CD1c-positive myeloid dendritic cell (primary cell): Measurements from ENCODE around the gene GJB2.

Experiments used
- DNase-seq: peaks from one replicate; pipeline ENCODE4 v3.0.0-alpha.2; 2016; ENCODE audit errors: extremely low spot score

GJB2 gene

DNA sequence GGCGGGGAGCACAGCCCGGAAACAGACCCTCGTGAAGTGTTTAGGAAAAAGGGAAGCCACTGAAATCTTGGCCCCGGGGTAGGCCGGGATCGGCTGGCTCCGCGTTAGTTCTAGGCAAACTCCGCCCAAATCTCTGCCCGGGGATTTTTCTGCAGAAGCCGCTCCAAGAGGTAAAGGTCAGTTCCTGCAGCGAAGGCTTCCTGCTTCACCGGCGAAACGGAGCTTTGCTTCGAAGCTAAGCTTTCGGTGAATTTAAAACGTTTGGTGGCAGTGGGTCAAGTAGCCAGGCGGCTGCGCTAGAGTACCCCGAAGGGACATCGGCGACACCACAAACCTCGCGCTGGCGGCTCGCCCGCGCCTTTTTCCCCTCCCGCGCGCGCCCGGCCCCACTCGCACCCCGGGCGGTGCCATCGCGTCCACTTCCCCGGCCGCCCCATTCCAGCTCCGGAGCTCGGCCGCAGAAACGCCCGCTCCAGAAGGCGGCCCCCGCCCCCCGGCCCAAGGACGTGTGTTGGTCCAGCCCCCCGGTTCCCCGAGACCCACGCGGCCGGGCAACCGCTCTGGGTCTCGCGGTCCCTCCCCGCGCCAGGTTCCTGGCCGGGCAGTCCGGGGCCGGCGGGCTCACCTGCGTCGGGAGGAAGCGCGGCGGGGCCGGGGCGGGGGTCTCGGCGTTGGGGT, 441 bp downstream of the GJB2 start:
- DNase-seq = peak; percentile 57

DNA sequence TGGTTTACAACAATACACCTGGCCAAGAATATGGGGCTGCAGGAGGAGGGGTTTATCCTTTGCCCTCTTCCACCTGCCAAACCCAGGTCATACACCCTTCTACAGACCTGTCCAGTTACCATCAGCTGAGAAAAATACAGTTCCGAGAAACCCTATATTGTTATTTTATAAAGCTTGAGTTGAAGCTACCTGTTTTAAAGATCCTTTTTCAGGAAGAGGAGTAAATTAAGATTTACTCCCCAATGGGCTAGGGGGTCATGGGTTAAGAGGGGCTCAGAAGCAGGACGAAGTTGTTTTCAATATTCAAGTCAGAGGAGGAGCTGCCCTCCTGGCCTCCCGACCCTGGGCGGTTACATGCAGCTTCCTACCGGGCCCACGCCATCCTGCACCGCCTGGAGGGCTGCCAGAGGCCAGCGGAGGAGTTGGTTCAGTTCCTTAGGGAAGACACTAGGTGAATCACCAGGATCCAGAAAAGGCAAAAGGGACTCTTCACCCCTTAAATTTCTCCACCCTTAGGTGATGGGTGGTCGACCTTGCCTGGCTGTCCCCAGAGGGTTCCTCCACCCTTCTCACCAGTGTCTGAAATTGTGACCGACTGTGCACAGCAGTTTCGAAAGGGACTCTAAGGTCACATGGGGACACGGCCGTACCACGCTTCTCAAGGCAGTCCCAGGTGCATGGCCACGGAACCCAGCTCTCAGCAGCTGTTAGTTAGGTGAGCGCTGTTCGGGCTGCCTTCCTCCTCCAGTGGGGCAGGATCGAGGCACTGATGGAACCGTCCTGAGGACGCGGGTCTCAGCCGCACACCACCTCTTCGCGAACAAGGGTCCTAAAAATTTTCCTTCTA, 1.2 kb downstream of the GJB2 start:
- DNase-seq = peak; percentile 67

DNA sequence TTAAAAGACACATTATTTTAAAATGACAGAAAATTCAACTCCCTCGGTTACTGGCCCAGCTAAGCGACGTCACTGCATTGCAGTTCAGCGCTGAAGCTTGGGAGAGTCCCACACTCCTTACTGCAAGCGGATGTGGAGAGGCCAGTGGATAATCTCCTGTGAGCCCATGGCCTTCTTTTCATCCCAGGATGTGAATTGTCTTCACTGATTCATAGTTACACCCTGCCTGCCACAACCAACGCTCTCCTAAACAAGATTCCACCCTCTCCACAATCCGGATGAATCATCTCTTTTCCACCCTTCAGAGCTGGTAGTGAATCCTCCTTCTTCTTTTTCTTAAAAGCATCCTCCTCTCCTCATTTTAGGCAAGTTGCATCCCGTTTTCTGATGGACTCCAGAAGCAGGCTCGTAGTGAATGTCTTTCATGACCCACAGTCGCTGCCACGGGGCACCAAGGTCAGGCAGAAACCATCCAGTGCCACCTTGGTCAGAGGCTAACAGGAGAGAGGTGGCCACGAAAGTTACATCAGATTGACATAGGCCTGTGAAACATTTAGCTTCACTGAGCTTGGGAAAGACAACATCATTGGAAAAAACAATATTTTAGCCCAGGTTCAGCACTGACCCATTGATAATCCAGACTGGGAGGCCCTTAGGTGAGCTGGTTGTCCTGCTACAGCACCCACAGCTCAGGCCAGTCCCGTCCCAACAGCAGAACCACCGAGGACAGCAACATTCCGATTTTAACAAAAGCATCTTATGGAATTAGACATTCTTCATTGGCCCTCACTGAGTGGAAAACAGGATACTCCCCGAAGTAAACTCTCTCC, 2.0 kb downstream of the GJB2 start:
- DNase-seq = no peak

DNA sequence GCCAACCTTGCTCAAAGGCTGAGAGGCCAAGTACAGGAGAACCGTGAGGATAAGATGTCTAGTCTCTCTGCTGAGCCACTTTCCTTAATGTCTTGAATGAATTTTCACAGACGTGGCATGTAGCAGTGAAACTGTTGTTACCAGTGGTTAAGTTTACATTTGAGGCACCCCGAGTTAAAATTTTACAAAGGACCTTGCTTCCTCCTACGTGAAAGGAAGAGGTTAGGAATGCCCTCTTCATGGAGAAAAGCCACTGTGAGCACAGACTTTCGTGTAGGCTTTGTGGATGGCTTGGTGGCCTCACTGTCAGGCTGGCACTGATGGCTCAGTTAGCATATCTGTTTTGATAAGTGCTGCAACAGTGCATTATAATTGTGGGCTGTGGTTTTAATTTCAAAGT, 2.7 kb downstream of the GJB2 start:
- DNase-seq = no peak

DNA sequence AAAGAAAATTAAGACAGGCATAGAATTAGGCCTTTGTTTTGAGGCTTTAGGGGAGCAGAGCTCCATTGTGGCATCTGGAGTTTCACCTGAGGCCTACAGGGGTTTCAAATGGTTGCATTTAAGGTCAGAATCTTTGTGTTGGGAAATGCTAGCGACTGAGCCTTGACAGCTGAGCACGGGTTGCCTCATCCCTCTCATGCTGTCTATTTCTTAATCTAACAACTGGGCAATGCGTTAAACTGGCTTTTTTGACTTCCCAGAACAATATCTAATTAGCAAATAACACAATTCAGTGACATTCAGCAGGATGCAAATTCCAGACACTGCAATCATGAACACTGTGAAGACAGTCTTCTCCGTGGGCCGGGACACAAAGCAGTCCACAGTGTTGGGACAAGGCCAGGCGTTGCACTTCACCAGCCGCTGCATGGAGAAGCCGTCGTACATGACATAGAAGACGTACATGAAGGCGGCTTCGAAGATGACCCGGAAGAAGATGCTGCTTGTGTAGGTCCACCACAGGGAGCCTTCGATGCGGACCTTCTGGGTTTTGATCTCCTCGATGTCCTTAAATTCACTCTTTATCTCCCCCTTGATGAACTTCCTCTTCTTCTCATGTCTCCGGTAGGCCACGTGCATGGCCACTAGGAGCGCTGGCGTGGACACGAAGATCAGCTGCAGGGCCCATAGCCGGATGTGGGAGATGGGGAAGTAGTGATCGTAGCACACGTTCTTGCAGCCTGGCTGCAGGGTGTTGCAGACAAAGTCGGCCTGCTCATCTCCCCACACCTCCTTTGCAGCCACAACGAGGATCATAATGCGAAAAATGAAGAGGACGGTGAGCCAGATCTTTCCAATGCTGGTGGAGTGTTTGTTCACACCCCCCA, 3.8 kb downstream of the GJB2 start:
- peak; percentile 77 for DNase-seq

DNA sequence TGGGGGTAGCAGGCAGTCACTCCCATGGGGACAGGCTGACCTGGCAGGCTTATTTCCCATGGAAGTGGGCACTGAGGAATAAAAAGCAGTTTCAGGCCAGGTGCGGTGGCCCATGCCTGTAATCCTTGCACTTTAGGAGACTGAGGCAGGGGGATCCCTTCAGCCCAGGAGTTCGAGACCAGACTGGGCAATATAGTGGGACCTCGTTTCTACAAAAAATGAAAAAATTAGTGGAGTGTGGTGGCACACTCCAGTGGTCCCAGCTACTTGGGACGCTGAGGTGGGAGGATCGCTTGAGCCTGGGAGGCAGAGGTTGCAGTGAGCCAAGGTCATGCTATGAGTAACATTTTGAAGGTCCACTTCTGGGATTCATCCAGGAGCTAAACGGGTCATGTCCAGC, 6.0 kb downstream of the GJB2 start:
- no peak for DNase-seq

DNA sequence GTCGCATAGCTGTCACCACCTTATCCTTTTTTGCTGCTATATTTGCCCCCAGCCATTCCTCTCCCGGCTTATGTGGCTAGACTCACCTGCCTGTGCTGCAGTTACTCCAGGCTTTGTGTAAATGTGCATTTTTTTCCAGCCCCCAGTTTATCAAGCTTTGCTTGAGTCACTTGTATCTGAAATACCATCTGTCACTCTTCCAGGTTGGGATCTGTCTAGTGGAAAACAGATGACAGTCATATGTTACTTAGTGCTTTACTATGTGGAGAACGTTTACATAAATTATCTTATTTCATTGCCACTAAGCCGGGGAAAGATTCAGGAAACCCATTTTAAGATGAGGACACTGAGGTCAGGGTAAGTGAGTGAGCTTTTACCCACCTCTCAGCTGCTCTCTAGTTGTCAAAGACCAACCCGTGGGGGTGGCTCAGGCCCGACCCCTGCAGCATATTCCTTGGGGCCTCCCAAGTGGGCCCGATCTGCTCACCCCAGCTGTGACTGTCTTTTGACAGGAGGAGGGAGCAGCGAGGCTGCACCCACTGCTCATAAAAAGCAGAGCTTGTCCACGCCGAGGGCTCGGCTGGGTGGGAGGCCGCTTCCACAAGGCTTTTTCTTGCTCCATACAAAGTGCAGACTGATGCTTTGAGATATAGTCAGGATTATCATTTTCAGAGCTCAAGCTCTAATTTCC, 7.2 kb downstream of the GJB2 start:
- DNase-seq = no peak

DNA sequence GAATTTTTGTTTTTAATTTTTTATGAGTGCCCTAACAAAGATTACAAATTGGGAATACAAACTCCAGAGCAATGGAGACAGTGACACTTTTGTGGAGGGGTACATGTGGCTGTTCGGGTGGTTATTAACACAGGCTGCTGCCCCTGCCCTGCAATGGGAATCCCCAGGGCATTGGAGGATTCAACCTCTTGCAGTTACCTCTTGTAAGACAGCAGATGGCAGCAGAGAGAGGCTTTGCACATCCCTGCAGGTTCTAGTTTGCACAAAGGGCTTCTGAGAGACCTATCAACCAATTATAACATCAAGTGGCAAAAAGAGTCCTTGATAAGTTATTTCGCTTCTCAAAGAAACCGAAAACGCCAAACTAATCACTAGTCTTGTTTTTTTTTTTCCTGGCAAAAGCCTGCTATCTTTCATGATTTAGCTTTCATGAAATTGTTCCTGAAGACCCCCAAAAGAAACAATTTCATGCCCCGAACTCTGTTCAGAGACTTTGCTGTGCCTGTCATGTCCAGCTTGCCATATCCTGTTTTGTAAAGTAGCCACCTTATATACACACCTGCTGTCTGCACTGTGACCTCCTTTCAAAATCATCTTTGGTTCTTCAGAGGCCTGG, 10.4 kb downstream of the GJB2 start:
- DNase-seq = peak; percentile 83

DNA sequence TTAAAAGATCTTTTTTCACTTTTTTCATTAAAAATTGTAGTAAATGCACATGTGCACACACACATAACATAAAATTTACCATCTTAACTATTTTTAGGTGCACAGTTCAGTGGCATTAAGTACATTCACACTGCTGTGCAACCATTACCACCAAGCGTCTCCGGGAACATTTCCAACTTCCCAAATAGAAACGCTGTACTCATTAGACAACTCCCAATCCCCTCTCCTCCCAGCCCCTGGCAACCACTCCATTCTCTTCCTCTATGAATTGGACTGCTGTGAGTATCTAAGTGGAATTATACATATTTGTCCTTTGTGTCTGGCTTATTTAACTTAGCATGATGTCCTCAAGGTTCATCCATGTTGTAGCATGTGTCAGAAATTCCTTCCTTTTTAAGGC, 11.6 kb downstream of the GJB2 start:
- no peak for DNase-seq

DNA sequence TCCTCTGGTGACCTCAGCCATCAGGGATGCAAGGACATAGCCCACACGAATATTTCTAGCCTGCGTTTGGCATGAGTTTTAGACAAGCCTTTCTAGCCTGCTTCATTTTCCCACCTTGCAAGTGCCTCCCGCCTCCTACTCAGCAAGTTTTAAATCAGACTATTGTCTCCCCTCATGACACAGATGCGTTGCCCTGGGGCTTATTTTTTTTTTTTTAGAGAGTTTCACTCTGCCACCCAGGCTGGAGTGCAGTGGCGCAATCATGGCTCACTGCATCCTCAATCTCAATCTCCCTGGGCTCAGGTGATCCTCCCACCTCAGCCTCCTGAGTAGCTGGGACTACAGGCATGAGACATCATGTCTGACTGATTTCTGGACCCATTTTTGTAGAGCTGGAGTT, 14.6 kb downstream of the GJB2 start:
- DNase-seq = no peak

DNA sequence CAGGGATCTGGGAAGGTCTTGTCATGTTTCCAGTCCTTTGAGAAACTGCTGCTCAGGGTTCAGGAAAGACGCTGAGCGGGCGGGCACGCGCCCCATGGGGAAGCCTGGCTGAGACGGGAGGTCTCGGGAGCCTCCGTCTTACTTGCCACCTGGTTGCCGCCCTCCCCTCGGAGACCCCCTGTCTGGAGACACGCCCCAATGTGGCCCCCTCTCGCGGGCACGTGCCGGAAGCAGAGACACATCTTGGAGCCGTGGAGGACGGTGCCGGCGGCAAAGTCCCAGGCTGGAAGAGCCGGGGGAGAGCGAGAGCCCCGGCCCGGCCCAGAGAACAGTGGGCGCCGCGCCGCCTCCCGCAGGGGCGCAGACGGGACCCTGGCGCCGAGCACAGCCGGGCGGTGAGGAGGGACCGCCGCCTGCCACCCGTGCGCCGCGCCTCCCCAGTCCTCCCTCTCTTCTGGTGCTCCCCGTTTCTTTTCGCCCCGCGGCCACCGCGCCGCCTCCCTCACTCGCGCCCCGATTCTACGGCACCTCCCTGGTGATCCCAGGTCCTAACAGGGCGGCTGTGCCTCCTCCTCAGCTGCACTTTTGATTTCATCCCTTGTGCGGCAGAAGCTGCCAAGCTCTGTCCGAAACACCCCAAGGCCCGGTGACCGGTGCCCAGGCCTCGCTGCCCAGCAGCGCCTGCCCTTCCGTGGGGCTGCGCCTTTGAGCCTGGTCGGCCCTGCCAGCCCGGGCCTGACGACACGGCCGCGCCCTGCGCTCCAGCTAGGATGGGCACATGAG, 15.5 kb downstream of the GJB2 start:
- no peak for DNase-seq

DNA sequence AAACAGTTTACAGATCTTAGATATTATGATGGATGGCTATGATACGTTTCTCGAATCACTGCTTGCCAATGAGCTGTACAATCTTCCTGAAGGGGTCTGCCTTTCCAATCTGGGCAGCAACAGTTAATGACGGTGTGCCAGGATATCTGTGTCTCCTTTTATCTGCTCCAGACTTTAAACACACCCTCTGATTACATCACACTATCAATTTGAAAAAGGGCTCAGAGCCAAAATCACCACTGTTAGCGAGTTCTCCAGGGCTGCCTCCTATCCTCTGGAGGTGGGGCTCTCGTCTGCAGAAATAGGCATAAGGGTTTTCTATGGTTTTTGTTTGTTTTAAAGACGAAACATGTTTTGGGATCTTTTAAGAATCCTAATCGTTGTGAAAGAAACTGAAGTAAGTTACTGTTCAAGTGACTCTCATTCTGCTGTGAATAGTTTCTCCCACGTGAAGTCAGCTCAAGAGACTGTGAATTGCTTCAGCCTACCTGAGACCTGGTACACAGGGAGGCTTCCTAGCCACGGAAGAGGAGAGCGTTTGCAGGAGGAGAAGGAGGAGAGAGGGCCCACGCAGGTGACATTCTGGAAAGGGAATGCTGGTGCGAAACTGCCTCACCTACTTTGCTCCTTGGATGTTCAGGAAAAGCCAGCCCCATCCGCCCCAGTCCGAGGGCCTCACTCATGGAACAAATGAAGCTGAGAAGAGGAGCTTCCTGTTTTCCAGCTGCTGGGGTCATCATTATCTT, 16.7 kb downstream of the GJB2 start:
- DNase-seq = no peak

DNA sequence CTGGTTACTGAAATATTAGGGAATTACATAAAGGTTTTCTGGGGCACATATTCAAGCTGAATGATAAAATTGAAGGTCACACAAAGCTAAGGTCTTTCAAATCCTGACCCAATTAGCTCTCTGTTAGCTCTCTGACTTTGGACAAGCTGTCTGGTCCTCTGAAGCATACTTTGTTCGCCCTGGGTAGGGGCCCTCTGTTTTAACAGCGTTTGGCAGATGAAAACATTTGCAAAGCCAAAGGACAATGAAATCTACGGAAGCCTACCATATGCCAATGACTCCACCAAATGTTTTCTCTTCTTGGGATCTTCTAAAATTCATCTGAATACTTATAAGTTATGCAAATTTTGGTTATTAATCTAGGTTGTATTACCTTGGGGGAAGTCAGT, 17.3 kb downstream of the GJB2 start:
- no peak for DNase-seq

DNA sequence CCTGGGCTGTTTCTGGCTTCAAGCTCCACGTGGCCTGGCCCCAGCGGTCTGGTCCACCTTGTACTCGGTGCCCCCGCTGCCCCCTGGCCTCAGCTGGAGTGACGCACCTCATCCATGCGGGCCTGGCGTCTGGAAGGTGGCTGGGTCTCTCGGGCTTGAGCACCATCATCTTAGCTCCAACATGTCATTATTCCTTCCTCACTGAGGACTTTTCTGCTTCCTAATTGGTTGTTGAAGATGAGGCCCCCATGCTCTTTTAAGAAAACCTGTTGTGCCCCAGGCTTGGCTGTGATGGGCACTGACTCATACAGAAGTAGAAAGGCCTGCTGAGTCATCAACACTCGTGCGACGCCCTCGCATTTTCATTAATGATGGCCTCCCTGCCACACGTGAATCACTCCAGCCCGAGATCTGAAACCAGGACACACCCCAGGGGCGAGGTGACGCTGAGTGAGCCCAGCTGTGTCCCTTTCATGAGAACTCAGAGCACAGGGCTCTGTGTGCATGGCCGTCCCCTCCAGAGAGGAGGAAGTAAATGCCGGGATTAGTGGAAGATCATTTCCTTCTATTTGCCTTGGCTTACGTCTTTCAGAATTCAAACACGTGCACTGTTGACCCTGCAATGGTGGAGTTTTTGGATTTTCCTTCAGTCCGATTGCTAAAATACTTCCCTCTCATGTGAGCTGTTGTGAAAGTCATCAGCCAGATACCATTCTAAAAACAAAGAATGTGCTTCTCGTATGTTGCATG, 17.9 kb downstream of the GJB2 start:
- DNase-seq = peak; percentile 98

DNA sequence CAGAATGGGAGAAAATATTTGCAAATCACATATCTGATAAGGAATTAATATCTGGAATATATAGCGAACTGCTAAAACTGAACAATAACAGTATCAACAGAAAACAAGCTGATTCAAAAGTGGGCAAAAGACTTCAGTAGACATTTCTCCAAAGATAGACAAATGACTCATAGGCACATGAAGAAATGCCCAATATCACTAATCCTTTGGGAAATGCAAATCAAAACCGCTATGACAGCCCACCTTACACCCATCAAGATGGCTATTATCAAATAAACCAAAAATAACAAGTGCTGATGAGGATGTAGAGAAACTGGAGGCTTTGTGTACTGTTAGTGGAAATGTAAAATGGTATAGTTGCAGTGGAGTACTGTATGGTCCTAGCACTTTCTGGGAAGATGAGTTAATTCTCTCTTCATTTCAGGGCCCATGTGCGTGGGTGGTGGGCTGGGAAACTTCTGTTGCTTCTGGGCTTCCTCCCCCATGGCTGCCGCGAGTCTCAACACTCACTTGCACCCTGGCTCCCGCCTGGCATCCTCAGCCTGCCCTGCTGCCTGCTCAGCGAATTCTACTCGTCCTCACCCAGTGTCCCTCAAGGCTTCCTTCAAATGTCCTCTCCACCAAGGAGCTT, 19.5 kb downstream of the GJB2 start:
- DNase-seq = peak; percentile 42

DNA sequence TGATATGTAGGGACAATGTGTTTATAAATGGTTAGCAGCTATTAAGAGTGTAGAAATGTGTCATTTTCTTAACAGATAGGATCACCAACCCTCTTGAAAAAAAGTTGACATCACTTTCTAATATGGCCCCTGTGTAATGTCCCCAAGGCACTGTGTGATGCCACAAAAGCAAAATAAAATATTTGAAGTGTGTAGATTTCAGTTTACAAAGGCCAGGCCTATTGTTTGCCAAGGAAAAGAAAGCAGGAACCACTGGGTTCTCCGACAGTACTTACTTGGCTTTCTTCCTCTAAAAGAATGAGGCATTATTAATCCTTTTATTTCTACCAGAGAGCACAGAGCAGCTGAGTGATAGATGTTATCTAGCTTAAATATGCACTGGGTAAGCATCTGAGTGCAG, 21.4 kb downstream of the GJB2 start:
- no peak for DNase-seq

DNA sequence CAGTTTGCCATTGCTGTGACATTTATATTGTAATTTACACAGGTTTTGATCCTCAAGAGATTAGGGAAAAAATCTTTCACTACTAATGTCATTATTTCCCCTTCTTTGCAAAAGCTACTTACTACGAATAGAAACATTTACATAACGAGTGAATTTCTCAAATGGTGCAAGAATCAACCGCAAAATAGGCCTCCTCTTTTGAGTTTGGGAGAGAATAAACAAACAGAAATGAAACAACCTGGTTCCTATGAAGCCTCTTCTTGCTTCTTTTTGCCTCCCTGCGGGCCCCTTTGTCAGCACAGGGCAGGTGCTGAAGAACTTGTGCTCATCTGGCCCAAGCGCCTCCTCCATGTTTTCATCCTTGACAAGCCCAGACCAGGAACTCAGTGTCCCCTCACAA, 21.8 kb downstream of the GJB2 start:
- no peak for DNase-seq

DNA sequence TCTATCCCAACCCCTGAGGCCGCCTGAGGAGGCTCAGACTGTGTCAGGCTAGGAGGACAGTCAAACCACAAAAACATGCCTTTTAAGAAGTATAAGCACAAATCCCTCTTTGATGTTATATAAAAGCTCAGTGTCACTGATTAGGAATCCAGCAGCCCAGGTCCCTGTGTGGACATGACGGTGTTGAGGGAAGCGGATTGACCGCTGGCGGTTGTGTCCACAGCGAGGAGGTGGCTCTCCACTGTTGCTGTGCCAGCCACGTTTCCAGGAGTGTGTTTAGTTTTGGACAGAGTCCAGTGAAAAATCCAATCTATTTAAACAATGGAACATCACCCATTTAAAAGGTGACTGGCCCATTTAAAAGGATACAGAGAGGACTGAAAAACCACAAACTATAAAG, 24.3 kb downstream of the GJB2 start:
- DNase-seq = no peak
